ENCODE results near the gene C11orf21.

DNA sequence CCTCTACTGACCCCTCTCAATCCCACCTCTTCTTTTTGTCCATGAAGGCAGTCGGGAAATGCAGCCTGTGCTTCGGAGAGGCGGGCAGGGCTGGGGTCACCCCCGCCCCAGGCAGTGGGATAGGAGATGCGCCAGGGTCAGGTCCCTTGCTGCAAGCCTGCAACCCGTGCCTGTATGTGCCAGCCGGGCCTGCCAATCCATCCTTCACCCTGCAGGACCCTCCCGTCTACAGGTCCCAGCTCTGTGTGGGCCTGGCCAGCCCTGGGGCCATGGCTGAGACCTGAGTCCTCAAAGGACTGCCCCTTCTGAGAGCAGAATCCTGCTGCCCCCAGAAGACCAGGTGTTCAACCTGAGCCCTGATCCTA lies 42.3 kb downstream of the C11orf21 start:
- TF ChIP-seq EZH2 (IDR thresholded peaks at IDR 0.05; ENCODE audit: insufficient read depth, poor library complexity, severe bottlenecking) (no peak), EZH2phosphoT487 (IDR thresholded peaks at IDR 0.05; ENCODE audit: insufficient read depth, low read depth) (no peak)

Measured in GM23248 (cell line).